Measurements from ENCODE around the gene FOXRED2.

Gene FOXRED2

DNA sequence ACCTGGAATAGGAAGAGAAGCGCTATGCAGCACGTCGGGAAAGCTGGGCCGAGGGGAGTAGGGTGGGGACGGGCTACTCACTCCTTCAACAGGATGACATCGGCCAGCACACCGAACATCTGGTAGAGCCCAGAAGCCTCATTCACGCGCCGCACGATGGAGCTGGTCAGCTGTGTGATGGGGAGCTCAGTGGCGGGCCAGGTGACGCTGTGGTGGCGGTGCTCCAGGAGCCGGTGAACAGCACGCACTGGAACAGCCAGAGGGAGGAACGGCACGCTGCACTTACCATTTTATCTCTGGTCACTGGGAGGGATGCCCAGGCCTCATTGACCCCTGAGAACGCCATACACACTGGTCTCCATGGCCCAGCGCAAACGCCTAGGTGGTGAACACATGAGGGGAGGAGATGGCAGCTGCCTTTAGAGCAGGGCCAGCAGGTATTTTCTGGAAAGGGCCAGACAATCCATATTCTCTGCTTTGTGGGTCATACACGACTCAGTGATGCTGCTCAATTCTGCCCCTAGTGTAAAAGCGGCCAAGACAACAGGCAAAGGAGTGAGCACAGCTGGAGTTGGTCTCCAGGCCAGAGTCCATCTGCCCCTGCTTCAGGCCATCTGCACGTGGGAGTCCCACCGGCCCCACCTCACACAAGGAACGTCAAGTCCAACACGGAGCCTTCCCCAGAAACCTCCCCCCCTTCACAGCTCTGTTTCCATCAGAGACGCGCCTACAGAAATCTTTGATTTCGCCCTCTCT lies 8.8 kb downstream of the FOXRED2 start:
- no peak for DNase-seq
- Mint-ChIP-seq H3K9me3 (no peaks in the 10 kb centered on the region), H3K4me1 (ENCODE audit: low read depth) (peaks cover 2% of the 10 kb centered on the region), H3K36me3 (ENCODE audit: low read depth) (peaks cover 65% of the 10 kb centered on the region), H3K4me3 (no peak overlapping the region), H3K27ac (no peak overlapping the region), H3K27me3 (no peaks in the 10 kb centered on the region)

DNA sequence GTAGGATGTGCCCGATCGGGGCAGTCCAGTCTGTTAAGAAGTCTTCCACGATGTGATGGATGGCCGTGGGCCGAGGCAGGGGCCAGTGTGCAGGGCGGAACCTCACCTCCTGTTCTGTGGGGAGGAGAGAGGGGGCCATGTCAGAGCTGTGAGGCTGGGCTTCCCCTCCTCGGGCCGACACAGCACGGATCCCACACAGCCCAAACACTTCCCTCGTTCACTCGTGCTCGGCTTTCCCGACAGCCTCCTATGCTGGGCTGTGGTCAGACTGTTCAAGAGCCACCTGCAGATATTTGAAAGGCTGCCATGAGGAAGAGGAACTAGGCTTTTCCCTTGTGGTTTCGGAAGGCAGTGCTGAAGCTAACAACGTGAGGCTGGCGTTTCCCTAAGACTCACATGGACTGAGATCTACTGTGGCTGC lies 13.1 kb downstream of the FOXRED2 start:
- no peak for DNase-seq
- Mint-ChIP-seq H3K27ac (no peak overlapping the region), H3K4me3 (no peak overlapping the region), H3K4me1 (ENCODE audit: low read depth) (peaks cover 2% of the 10 kb centered on the region), H3K36me3 (ENCODE audit: low read depth) (peaks cover 81% of the 10 kb centered on the region), H3K27me3 (no peaks in the 10 kb centered on the region), H3K9me3 (no peaks in the 10 kb centered on the region)

DNA sequence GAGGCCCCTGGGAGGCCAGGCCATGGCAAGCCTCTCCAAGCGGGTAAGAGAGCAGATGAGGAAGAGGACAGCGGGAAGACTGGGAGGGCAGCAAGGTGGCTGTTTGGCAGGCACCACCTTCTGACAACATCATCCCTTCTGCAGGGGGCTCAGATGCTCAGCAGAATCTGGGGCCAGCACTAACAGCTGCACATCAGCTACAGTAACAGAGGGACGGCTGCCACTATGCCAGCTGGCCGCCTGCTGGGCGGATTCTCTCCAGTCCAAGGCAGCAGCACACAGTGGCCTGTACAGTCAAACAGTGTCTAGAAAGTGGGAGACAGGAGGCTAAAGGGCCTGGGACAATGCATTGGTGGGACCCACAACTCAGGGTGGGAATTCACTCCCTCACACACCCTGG lies 14.7 kb downstream of the FOXRED2 start:
- peaks cover 2% of the 10 kb centered on the region for H3K4me1 Mint-ChIP-seq (ENCODE audit: low read depth)
- H3K27me3 Mint-ChIP-seq = no peaks in the 10 kb centered on the region
- H3K36me3 Mint-ChIP-seq (ENCODE audit: low read depth) = peaks cover 76% of the 10 kb centered on the region
- no peak for DNase-seq
- no peak overlapping the region for H3K4me3 Mint-ChIP-seq
- H3K9me3 Mint-ChIP-seq = no peaks in the 10 kb centered on the region
- H3K27ac Mint-ChIP-seq = no peak overlapping the region

DNA sequence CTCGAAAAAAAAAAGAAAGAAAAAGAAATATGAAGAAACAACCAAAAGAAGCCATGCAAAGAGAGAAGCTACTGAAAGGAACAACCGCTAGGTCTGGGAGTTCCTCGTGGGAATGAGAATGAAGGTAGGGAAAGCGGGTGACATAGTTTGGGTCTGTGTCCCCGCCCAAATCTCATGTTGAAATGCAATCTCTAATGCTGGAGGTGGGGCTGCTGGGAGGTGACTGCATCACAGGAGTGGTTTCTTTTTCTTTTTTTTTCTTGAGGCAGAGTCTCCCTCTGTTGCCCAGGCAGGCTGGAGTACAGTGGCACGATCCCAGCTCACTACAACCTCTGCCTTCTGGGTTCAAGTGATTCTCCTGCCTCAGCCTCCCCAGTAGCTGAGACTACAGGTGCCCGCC lies 15.7 kb downstream of the FOXRED2 start:
- H3K4me3 Mint-ChIP-seq = no peak overlapping the region
- H3K36me3 Mint-ChIP-seq (ENCODE audit: low read depth) = peaks cover 76% of the 10 kb centered on the region
- no peak for DNase-seq
- no peaks in the 10 kb centered on the region for H3K9me3 Mint-ChIP-seq
- H3K27me3 Mint-ChIP-seq = no peaks in the 10 kb centered on the region
- no peak overlapping the region for H3K27ac Mint-ChIP-seq
- peaks cover 2% of the 10 kb centered on the region for H3K4me1 Mint-ChIP-seq (ENCODE audit: low read depth)

DNA sequence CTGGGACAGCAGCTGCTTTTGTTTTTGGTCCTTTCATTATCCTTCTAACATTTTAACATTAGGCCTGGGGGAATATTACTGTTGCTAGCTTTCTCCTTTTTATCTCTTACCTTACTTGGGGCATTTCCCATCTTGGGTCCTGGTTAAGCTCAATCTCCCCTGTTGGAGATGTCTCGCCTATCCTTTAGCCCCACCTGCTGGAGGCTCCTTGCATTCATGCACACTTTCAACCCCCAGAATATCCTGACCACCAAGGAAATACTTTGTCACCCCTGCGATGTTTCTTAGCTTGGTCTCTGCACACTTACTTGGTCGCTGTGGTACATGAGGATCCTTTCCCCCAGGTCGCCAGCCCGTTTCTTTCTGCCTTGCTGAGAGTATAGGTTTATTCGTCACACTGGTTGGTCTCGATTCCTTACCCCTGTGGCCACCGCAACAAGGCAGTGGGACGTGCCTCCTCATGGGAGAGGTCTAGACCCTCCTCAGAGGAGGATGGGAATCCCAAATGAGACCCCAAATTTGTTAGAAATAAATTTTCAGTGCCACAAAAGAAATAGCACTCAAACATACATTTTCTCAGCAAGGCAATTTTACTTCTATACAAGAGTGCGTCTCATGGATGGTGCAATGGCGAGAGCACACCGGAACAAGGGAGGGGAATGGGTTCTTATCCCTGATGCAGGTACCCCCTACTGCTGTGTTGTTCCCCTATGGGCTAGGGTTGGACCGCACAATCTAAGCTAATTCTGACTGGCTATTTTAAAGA lies 20.0 kb downstream of the FOXRED2 start:
- Mint-ChIP-seq H3K36me3 (ENCODE audit: low read depth) (peaks cover 49% of the 10 kb centered on the region), H3K9me3 (no peaks in the 10 kb centered on the region), H3K27me3 (no peaks in the 10 kb centered on the region), H3K4me3 (no peak overlapping the region), H3K27ac (no peak overlapping the region), H3K4me1 (ENCODE audit: low read depth) (peaks cover 4% of the 10 kb centered on the region)
- DNase-seq = peak; percentile 67

DNA sequence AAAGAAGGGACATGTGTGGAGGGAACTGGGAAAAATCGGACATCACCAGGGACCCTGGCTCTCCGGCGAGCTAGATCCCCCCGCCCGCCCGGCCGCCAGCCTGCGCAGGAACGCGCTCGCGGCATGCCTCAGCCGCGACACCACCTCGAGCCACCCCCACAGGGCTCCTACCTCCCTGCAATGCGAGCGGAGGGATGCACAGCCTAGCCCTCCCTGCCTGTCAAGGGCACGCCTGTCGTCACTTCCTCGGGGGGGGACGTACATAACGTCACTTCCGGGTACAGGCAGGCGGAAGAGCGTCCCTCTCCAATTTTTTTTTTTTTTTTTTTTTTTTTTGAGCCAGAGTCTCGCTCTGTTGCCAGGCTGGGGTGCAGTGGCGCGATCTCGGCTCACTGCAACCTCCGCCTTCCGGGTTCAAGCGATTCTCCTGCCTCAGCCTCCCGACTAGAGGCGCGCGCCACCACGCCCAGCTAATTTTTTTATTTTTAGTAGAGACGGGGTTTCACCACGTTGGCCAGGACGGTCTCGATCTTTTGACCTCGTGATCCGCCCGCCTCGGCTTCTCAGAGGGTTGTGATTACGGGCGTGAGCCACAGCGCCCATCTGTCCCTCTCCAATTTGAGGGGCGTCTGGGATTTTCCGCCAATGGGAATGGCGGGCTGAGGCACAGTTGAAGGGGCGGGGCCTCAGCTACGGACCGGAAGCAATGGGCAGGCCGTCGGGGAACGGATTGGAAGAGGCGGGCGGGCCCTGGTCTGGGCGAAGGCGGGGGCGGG lies 25.3 kb downstream of the FOXRED2 start, which contains the start of gene TXN2:
TSS of gene TXN2 (minus strand) at position 248 of the 776 bp plus-strand sequence. CDS start 803 bp downstream, outside the sequence.
- H3K36me3 Mint-ChIP-seq (ENCODE audit: low read depth) = peaks cover 53% of the 10 kb centered on the region
- peak within 1 kb of the TSS; percentile 97 for H3K27ac Mint-ChIP-seq

DNA sequence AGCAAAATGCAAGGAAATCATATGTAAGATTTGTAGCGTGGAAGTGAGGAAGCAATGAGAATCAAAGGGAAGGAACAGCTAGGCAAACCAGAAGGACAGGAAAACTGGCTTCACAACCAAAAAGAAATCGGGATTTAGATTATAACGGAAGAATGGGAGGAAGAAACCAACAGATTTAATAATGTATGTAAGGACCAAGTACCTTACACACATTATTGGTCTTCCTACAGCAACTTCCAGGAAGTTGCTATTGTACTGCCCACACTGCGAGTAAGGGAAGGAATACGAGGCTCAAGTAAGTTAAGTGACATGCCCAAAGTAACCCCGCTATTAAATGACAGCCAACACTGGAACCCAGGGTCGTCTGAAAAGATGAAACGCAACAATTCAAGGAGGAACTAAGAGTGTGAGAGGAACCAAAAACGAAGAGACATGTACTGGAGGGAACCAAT lies 25.9 kb downstream of the FOXRED2 start:
- H3K36me3 Mint-ChIP-seq (ENCODE audit: low read depth) = peaks cover 54% of the 10 kb centered on the region
- H3K27me3 Mint-ChIP-seq = no peaks in the 10 kb centered on the region
- H3K9me3 Mint-ChIP-seq = no peaks in the 10 kb centered on the region
- H3K4me1 Mint-ChIP-seq (ENCODE audit: low read depth) = peaks cover 25% of the 10 kb centered on the region
- DNase-seq = no peak
- H3K4me3 Mint-ChIP-seq = peak overlapping the region; percentile 91
- H3K27ac Mint-ChIP-seq = peak overlapping the region; percentile 97

More for the DNA sequence above, 25.3 kb downstream of the FOXRED2 start, which contains the start of gene TXN2:
- peak; percentile 96 for DNase-seq
- Mint-ChIP-seq H3K9me3 (no peaks in the 10 kb centered on the region), H3K27me3 (no peaks in the 10 kb centered on the region), H3K4me3 (peak within 1 kb of the TSS; percentile 91), H3K4me1 (ENCODE audit: low read depth) (peaks cover 25% of the 10 kb centered on the region)

DNA sequence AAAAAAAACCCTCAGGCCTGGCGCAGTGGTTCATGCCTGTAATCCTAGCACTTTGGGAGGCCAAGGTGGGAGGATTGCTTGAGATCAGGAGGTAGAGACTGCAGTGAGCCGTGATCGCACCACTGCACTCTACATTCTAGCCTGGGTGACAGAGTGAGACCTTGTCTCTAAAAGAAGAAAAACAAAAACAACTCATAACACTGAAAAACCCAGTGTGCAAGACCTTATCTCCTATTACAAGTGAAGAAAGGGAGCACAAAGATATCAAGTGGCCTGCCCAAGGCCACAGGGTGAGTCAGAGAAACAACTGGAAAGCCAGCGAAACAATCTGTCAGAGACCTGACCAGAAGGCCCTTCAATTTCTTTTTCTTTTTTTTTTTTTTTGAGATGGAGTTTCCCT lies 27.9 kb downstream of the FOXRED2 start:
- Mint-ChIP-seq H3K4me1 (ENCODE audit: low read depth) (peaks cover 25% of the 10 kb centered on the region), H3K4me3 (peak overlapping the region; percentile 20), H3K27me3 (no peaks in the 10 kb centered on the region), H3K9me3 (no peaks in the 10 kb centered on the region), H3K36me3 (ENCODE audit: low read depth) (peaks cover 74% of the 10 kb centered on the region), H3K27ac (peak overlapping the region; percentile 44)
- DNase-seq = no peak

DNA sequence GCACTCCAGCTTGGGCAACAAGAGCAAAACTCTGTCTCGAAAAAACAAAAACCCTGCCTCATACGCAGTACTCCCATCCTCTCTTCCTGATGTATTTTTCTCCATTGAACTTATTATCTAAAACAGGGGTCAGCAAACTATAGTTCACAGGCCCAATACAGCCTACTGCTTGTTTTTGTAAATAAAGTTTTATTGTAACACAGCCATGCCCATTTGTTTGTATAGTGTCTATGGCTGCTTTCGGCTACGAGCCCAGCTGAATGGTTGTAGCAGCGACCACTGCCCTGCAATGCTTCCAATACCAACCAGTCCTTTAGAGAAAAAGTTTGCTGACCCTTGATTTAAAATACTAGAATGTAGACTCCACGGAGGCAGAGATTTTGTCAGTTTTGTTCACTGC lies 31.5 kb downstream of the FOXRED2 start:
- Mint-ChIP-seq H3K36me3 (ENCODE audit: low read depth) (peaks cover 99% of the 10 kb centered on the region), H3K27me3 (no peaks in the 10 kb centered on the region), H3K9me3 (no peaks in the 10 kb centered on the region), H3K27ac (no peak overlapping the region), H3K4me3 (no peak overlapping the region), H3K4me1 (ENCODE audit: low read depth) (peaks cover 20% of the 10 kb centered on the region)
- no peak for DNase-seq

DNA sequence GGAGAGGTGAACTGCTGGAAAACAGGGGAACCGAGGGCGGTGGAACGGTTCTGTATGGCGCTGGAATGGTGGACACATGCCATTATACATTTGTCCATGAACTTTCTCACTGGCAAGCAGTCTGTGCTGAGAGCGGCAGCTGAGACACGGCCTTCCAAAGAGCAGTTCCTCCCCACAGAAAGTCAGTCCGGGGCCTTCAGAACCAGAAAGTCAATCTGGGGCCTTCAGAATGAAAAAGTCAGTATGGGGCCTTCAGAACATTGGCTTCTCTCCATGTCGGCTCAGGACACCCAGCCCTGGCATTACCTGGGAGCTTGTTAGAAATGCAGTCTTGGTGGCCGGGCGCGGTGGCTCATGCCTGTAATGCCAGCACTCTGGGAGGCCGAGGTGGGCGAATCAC lies 34.2 kb downstream of the FOXRED2 start:
- no peaks in the 10 kb centered on the region for H3K9me3 Mint-ChIP-seq
- no peak for DNase-seq
- no peak overlapping the region for H3K4me3 Mint-ChIP-seq
- H3K4me1 Mint-ChIP-seq (ENCODE audit: low read depth) = peaks cover 23% of the 10 kb centered on the region
- peaks cover 95% of the 10 kb centered on the region for H3K36me3 Mint-ChIP-seq (ENCODE audit: low read depth)
- H3K27ac Mint-ChIP-seq = peak overlapping the region; percentile 11
- no peaks in the 10 kb centered on the region for H3K27me3 Mint-ChIP-seq

DNA sequence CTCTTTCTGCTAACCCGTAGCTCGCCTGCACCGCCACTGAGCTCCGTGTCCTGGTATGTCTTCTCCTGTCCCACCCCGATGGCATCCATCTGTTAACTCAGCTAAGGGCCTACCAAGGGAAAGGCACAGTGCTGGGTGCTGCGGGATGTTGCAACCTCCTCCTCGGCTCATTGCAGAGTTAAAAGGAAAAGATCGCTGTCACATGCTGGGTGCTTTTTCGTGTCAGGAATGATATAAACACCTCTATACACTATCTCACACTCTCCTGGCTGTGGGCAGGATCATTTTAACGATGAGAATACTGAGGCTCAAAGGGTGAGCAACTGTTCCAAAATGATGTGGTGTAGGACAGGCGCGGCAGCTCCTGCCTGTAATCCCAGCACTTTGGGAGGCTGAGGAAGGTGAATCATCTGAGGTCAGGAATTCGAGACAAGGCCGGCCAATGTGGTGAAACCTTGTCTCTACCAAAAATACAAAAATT lies 35.5 kb downstream of the FOXRED2 start:
- peaks cover 95% of the 10 kb centered on the region for H3K36me3 Mint-ChIP-seq (ENCODE audit: low read depth)
- no peak for DNase-seq

DNA sequence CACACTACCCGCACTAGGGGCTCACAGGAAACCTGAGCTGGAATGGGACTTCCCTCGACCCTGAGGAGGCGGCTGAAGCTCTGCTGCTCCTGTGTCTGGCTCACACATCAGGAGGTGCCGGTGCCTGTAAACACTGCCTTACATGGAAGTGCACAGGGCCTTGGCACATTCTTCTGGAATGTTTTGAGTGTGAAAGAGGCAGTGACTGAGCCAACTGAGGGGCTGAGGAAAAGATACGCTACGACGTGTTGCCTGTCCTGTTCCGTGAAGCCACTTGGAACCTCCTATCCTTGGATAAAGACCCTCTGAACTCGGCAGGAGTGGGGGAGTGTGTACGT lies 35.9 kb downstream of the FOXRED2 start:
- Mint-ChIP-seq H3K36me3 (ENCODE audit: low read depth) (peaks cover 95% of the 10 kb centered on the region), H3K27ac (no peak overlapping the region), H3K9me3 (no peaks in the 10 kb centered on the region), H3K27me3 (no peaks in the 10 kb centered on the region), H3K4me3 (no peak overlapping the region), H3K4me1 (ENCODE audit: low read depth) (peaks cover 31% of the 10 kb centered on the region)
- DNase-seq = no peak

More for the DNA sequence above, 35.5 kb downstream of the FOXRED2 start:
- H3K4me1 Mint-ChIP-seq (ENCODE audit: low read depth) = peaks cover 31% of the 10 kb centered on the region
- no peaks in the 10 kb centered on the region for H3K9me3 Mint-ChIP-seq
- H3K27ac Mint-ChIP-seq = peak overlapping the region; percentile 18
- no peak overlapping the region for H3K4me3 Mint-ChIP-seq
- no peaks in the 10 kb centered on the region for H3K27me3 Mint-ChIP-seq

DNA sequence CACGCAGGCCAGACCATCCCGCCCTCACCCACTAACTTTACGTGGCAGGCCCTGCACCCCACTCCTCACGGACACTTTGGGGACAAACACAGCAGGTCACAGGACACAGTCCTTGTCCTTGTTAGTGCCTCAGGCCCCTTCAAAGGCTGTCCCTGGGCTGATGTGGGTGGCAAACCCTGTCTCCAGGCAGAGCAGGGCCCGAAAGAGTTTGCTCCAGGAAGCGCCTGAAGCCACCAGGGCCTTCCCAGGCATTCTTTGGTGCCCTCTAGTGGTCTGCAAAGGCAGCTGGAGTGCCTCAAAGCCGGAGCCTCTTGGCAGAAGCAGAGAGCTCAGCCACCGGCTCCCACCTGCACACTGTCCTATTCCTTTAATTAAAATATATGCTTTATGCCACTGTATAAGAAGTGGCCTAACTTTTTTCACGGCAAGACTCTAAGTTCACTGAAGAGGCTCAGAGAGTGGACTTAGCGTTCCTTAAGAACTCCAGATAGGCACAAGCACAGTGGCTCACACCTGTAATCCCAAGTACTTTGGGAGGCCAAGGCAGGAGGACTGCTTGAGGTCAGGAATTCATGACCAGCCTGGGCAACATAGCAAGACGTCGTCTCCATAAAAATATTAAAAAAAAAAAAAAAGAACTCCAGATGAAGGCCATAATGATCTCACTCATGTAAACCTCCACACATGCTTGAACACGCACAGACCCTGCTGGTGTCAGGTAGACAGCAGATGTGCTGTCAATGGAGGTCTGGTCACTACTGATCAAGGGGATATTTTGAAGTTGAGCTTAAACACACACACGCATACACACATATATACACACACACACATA lies 36.5 kb downstream of the FOXRED2 start:
- peak; percentile 83 for DNase-seq
- peak overlapping the region; percentile 72 for H3K27ac Mint-ChIP-seq
- H3K9me3 Mint-ChIP-seq = no peaks in the 10 kb centered on the region
- no peak overlapping the region for H3K4me3 Mint-ChIP-seq
- H3K4me1 Mint-ChIP-seq (ENCODE audit: low read depth) = peaks cover 33% of the 10 kb centered on the region
- H3K36me3 Mint-ChIP-seq (ENCODE audit: low read depth) = peaks cover 94% of the 10 kb centered on the region
- no peaks in the 10 kb centered on the region for H3K27me3 Mint-ChIP-seq
